Peyer's patch (tissue), 4 donors: Measurements from ENCODE around the gene SLFN12L.
"Not testable (repeated sequence)": the region's sequence is repeated elsewhere in the genome, so short reads cannot be mapped to it uniquely, and the experiment has no call there.

Experiments used
- POLR2A ChIP-seq, 2 donors: fragments of 450-650 bp; IDR thresholded peaks; one replicate each; pipeline ENCODE4 v1.5.1; 2017; ENCODE audit warnings: antibody characterized with exemption in 2 of 2, mild to moderate bottlenecking in 2 of 2, moderate library complexity in 2 of 2
- TF ChIP-seq, protein P1 (sequence below), 6 experiments: fragments of 450-650 bp in 4 of 6; fragments of 200-600 bp in 2 of 6; sonication (generic) in 1 of 6; IDR thresholded peaks; one replicate each; pipeline ENCODE4 v1.5.1; 2017 to 2019; ENCODE audit warnings: antibody characterized with exemption in 6 of 6, mild to moderate bottlenecking in 3 of 6, moderate library complexity in 1 of 6

GRCh38 chr17:35521654-35522256 is 15.7 kb downstream of the SLFN12L start:
- TF ChIP-seq, protein P1, sequence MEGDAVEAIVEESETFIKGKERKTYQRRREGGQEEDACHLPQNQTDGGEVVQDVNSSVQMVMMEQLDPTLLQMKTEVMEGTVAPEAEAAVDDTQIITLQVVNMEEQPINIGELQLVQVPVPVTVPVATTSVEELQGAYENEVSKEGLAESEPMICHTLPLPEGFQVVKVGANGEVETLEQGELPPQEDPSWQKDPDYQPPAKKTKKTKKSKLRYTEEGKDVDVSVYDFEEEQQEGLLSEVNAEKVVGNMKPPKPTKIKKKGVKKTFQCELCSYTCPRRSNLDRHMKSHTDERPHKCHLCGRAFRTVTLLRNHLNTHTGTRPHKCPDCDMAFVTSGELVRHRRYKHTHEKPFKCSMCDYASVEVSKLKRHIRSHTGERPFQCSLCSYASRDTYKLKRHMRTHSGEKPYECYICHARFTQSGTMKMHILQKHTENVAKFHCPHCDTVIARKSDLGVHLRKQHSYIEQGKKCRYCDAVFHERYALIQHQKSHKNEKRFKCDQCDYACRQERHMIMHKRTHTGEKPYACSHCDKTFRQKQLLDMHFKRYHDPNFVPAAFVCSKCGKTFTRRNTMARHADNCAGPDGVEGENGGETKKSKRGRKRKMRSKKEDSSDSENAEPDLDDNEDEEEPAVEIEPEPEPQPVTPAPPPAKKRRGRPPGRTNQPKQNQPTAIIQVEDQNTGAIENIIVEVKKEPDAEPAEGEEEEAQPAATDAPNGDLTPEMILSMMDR (IDR thresholded peaks at IDR 0.05): not testable (repeated sequence)
- not testable (repeated sequence) for TF ChIP-seq POLR2A (IDR thresholded peaks at IDR 0.05)
